ENCODE measurements around the gene KLC1. TPM values are rescaled to one million over a fixed set of nuclear protein-coding genes. Genes with fewer than 3 reads are reported as not detected.

KLC1 gene
- total RNA-seq, 1 experiment from 2014 or later: 121 TPM

GRCh38 chr14:103581954-103582703, 46.9 kb upstream of the KLC1 start:
- Histone ChIP-seq H3K36me3 (ENCODE audit: control insufficient read depth in 1 of 2, insufficient read depth in 2 of 2, low read length in 2 of 2) (peaks cover under 1 to 3% of the 10 kb centered on the region in 2 experiments; a peak in 2 of 4 replicates), H2AFZ (ENCODE audit: low read depth, low read length, poor library complexity, severe bottlenecking) (no peak overlapping the region), H3K9me3 (ENCODE audit: control insufficient read depth in 1 of 2, insufficient read depth in 1 of 2, low read depth in 1 of 2, low read length in 2 of 2) (no peaks in the 10 kb centered on the region), H3K4me3 (replicated peaks in 1 of 2; ENCODE audit: low read depth in 1 of 2, low read length in 2 of 2) (no peak overlapping the region), H4K20me1 (ENCODE audit: insufficient read depth) (no peaks in the 10 kb centered on the region), H3K27ac (ENCODE audit: low read depth, low read length) (no peak overlapping the region), H3K79me2 (ENCODE audit: insufficient read depth, low read length) (peaks cover 2% of the 10 kb centered on the region; the same call in 1 of the 2 replicates), H3K27me3 (ENCODE audit: insufficient read depth, low read length) (no peaks in the 10 kb centered on the region), H3K9ac (ENCODE audit: low read length) (no peak overlapping the region), H3K4me2 (ENCODE audit: low read length) (no peak overlapping the region), H3K4me1 (ENCODE audit: control insufficient read depth in 1 of 2, insufficient read depth in 2 of 2, low read length in 2 of 2) (peaks cover 3 to 7% of the 10 kb centered on the region in 2 experiments), H3K9me2 (ENCODE audit: insufficient read depth) (no peaks in the 10 kb centered on the region)
- CTCF ChIA-PET: no interaction called here
- TF ChIP-seq ZBTB33 (IDR thresholded peaks at IDR 0.05; ENCODE audit: extremely low read depth, insufficient replicate concordance, low read length) (no peak), ZFX (IDR thresholded peaks at IDR 0.05) (no peak), JUND (IDR thresholded peaks at IDR 0.05) (no peak), EZH2phosphoT487 (IDR thresholded peaks at IDR 0.05; ENCODE audit: borderline replicate concordance) (no peak), POLR2AphosphoS5 (IDR thresholded peaks at IDR 0.05; ENCODE audit: low read depth, low read length) (no peak), CEBPB (IDR thresholded peaks at IDR 0.05; ENCODE audit: low read depth) (no peak), CTCF (IDR thresholded peaks at IDR 0.05 in 2 of 3, conservative IDR thresholded peaks at IDR 0.05 in 1 of 3; ENCODE audit: borderline replicate concordance in 1 of 3, insufficient read depth in 1 of 3, low read depth in 2 of 3, low read length in 2 of 3) (no peak), EZH2 (IDR thresholded peaks at IDR 0.05) (no peak), ELF1 (IDR thresholded peaks at IDR 0.05; ENCODE audit: borderline replicate concordance, low read depth) (no peak), CBX3 (IDR thresholded peaks at IDR 0.05; ENCODE audit: low read depth) (no peak), SRF (IDR thresholded peaks at IDR 0.05; ENCODE audit: low read depth) (no peak), SIN3A (IDR thresholded peaks at IDR 0.05; ENCODE audit: low read depth) (no peak), EGR1 (IDR thresholded peaks at IDR 0.05; ENCODE audit: low read depth) (no peak), MAX (IDR thresholded peaks at IDR 0.05) (no peak), TCF7L2 (IDR thresholded peaks at IDR 0.05; ENCODE audit: borderline replicate concordance, extremely low read depth, insufficient read depth, insufficient read length) (no peak), SP1 (IDR thresholded peaks at IDR 0.05; ENCODE audit: low read depth) (no peak), ATF3 (IDR thresholded peaks at IDR 0.05) (no peak), RAD21 (IDR thresholded peaks at IDR 0.05; ENCODE audit: low read depth) (no peak), ZNF274 (IDR thresholded peaks at IDR 0.05; ENCODE audit: low read depth, low read length) (no peak)
- DNase-seq (ENCODE audit: low read depth, low spot score) (no peak), ATAC-seq (no peak)
- POLR2A ChIA-PET: interaction anchor here (0.6 kb wide), 1 partner anchor 9 kb away, joined by 3 read pairs; no protein-coding TSS in a partner anchor
- intact Hi-C loops (cut with micrococcal nuclease): no loop called here
- RAD21 ChIA-PET (ENCODE audit: low non-redundant PET in 1 of 2, low total read pairs in 2 of 2, uncharacterized antibody in 2 of 2, unreplicated experiment in 2 of 2): no interaction called here
- BruUV-seq (replicated peaks): no TSS peak

All from HCT116 (cell line).